ENCODE measurements around the gene PTPRD. TPM values are rescaled to one million over a fixed set of nuclear protein-coding genes. Genes with fewer than 3 reads are reported as not detected.

PTPRD gene
- total RNA-seq, 1 experiment from 2014 or later = 32.5 TPM

DNA sequence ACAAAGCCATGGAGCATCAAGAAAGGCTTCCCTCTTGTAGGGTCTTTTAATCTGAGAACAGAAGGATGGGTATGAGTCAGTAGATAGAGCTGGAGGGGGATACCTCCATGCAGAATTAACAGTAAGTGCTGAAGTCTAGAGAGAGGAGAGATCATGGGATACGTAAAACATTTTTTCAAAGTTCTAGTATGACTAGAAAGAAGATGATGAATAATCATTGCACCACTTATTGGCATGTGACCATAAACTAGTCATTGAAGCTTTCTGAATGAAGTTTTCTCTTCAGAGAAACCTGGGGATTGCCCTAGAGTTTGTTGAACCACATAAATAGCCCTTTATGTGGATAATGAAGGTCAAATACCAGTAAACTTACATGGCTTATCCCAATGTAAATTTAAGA, 48.6 kb upstream of the PTPRD start:
- Histone ChIP-seq H2BK5ac (ENCODE audit: insufficient read length, low read length) (no peak overlapping the region), H4K91ac (ENCODE audit: insufficient read length, low read depth, low read length) (no peak overlapping the region), H3K9me3 (ENCODE audit: control insufficient read depth, low read depth, low read length) (no peaks in the 10 kb centered on the region), H3K79me1 (ENCODE audit: insufficient read depth, low read depth, low read length, poor library complexity, severe bottlenecking) (no peaks in the 10 kb centered on the region), H3K27me3 (ENCODE audit: insufficient read depth, low read length) (no peaks in the 10 kb centered on the region), H2AK5ac (ENCODE audit: insufficient read length, low read length) (no peak overlapping the region), H2AFZ (ENCODE audit: low read length) (no peak overlapping the region), H2BK20ac (ENCODE audit: low read depth, low read length, poor library complexity, severe bottlenecking) (no peak overlapping the region), H3K4ac (ENCODE audit: low read depth, low read length) (no peak overlapping the region), H3K79me2 (ENCODE audit: insufficient read depth, low read length) (no peaks in the 10 kb centered on the region), H4K5ac (ENCODE audit: insufficient read length, low read depth, low read length) (no peak overlapping the region), H4K20me1 (ENCODE audit: control insufficient read depth, insufficient read depth, insufficient read length) (no peaks in the 10 kb centered on the region), H2BK120ac (ENCODE audit: low read depth, low read length, poor library complexity, severe bottlenecking) (no peak overlapping the region), H3K9ac (ENCODE audit: extremely low read depth, insufficient read length, low read length) (no peak overlapping the region), H2BK15ac (ENCODE audit: low read depth, low read length) (no peak overlapping the region), H3K4me2 (ENCODE audit: insufficient read depth, insufficient read length, low read length) (no peak overlapping the region), H3K27ac (ENCODE audit: insufficient read length, low read depth, low read length) (no peak overlapping the region), H3K23me2 (ENCODE audit: insufficient read length, low read depth, low read length, poor library complexity, severe bottlenecking) (no peaks in the 10 kb centered on the region), H2BK12ac (ENCODE audit: insufficient read length, low read depth, low read length) (no peak overlapping the region), H3K56ac (ENCODE audit: insufficient read length, low read depth, low read length) (no peak overlapping the region), H3T11ph (ENCODE audit: low read length) (peak overlapping the region; percentile 76), H3K18ac (ENCODE audit: insufficient read length, low read depth, low read length) (no peak overlapping the region), H3K23ac (ENCODE audit: insufficient read length, low read depth, low read length) (no peak overlapping the region), H3K14ac (ENCODE audit: insufficient read depth, low read length) (no peak overlapping the region), H3K4me1 (ENCODE audit: insufficient read depth, low read length) (no peaks in the 10 kb centered on the region), H4K8ac (replicated peaks; ENCODE audit: insufficient read length, low read depth, low read length) (no peak overlapping the region)
- no peak overlapping the region for H3K27ac Mint-ChIP-seq
- H3K27me3 Mint-ChIP-seq (ENCODE audit: low read depth) = no peaks in the 10 kb centered on the region
- TF ChIP-seq, protein P1, sequence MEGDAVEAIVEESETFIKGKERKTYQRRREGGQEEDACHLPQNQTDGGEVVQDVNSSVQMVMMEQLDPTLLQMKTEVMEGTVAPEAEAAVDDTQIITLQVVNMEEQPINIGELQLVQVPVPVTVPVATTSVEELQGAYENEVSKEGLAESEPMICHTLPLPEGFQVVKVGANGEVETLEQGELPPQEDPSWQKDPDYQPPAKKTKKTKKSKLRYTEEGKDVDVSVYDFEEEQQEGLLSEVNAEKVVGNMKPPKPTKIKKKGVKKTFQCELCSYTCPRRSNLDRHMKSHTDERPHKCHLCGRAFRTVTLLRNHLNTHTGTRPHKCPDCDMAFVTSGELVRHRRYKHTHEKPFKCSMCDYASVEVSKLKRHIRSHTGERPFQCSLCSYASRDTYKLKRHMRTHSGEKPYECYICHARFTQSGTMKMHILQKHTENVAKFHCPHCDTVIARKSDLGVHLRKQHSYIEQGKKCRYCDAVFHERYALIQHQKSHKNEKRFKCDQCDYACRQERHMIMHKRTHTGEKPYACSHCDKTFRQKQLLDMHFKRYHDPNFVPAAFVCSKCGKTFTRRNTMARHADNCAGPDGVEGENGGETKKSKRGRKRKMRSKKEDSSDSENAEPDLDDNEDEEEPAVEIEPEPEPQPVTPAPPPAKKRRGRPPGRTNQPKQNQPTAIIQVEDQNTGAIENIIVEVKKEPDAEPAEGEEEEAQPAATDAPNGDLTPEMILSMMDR (conservative IDR thresholded peaks at IDR 0.05) = no peak
- H3K4me3 Mint-ChIP-seq = no peak overlapping the region
- WGBS (ENCODE audit: extremely low coverage, insufficient read length, low lambda C conversion rate) = no CpG with 5 or more reads among the region's 1 CpG
- no peaks in the 10 kb centered on the region for H3K4me1 Mint-ChIP-seq
- no peaks in the 10 kb centered on the region for H3K36me3 Mint-ChIP-seq (ENCODE audit: insufficient read depth in 1 of 3, low read depth in 3 of 3)
- no peak for DNase-seq
- no peaks in the 10 kb centered on the region for H3K9me3 Mint-ChIP-seq

Measured in H9 (cell line).